ENCODE results near the gene HCK. TPM values are rescaled to one million over a fixed set of nuclear protein-coding genes. Genes with fewer than 3 reads are reported as not detected.

Gene HCK
- total RNA-seq, 1 donor from 2014 or later, result not detected

- H3K36me3 Mint-ChIP-seq (ENCODE audit: insufficient read depth), result peaks cover 54% of the 10 kb centered on the region
- H3K4me1 Mint-ChIP-seq (ENCODE audit: low read depth), result no peaks in the 10 kb centered on the region
- H3K9me3 Mint-ChIP-seq (ENCODE audit: low read depth), result no peaks in the 10 kb centered on the region
- no peak for DNase-seq (ENCODE audit: low spot score, unreplicated experiment)
- no peaks in the 10 kb centered on the region for H3K27me3 Mint-ChIP-seq
- H3K27ac Mint-ChIP-seq, result no peak overlapping the region
- TF ChIP-seq CTCF (IDR thresholded peaks at IDR 0.05; ENCODE audit: unreplicated experiment), result no peak
- no peak overlapping the region for H3K4me3 Mint-ChIP-seq (ENCODE audit: low read depth)
Observed at GRCh38 chr20:32142088-32142487, 90.0 kb downstream of the HCK start.

- Mint-ChIP-seq H3K9me3 (ENCODE audit: low read depth) (no peaks in the 10 kb centered on the region), H3K36me3 (ENCODE audit: insufficient read depth) (peaks cover 57% of the 10 kb centered on the region), H3K4me3 (ENCODE audit: low read depth) (no peak overlapping the region), H3K27me3 (no peaks in the 10 kb centered on the region), H3K4me1 (ENCODE audit: low read depth) (no peaks in the 10 kb centered on the region), H3K27ac (no peak overlapping the region)
- DNase-seq (ENCODE audit: low spot score, unreplicated experiment), result no peak
- no peak for TF ChIP-seq CTCF (IDR thresholded peaks at IDR 0.05; ENCODE audit: unreplicated experiment)
Observed at GRCh38 chr20:32142991-32143390, 90.9 kb downstream of the HCK start.

- peaks cover 59% of the 10 kb centered on the region for H3K36me3 Mint-ChIP-seq (ENCODE audit: insufficient read depth)
- no peak overlapping the region for H3K27ac Mint-ChIP-seq
Observed at GRCh38 chr20:32144898-32145662, 93.0 kb downstream of the HCK start.

GRCh38 chr20:32149566-32150170, 97.6 kb downstream of the HCK start:
- Mint-ChIP-seq H3K9me3 (ENCODE audit: low read depth) (no peaks in the 10 kb centered on the region), H3K36me3 (ENCODE audit: insufficient read depth) (peaks cover 58% of the 10 kb centered on the region), H3K4me1 (ENCODE audit: low read depth) (no peaks in the 10 kb centered on the region), H3K27me3 (no peaks in the 10 kb centered on the region), H3K4me3 (ENCODE audit: low read depth) (no peak overlapping the region), H3K27ac (no peak overlapping the region)
- TF ChIP-seq CTCF (IDR thresholded peaks at IDR 0.05; ENCODE audit: unreplicated experiment), result no peak
- no peak for DNase-seq (ENCODE audit: low spot score, unreplicated experiment)

More at GRCh38 chr20:32144898-32145662, 93.0 kb downstream of the HCK start:
- Mint-ChIP-seq H3K9me3 (ENCODE audit: low read depth) (no peaks in the 10 kb centered on the region), H3K4me1 (ENCODE audit: low read depth) (no peaks in the 10 kb centered on the region), H3K27me3 (no peaks in the 10 kb centered on the region), H3K4me3 (ENCODE audit: low read depth) (no peak overlapping the region)
- DNase-seq (ENCODE audit: low spot score, unreplicated experiment), result no peak
- no peak for TF ChIP-seq CTCF (IDR thresholded peaks at IDR 0.05; ENCODE audit: unreplicated experiment)

GRCh38 chr20:32150291-32150848, 98.3 kb downstream of the HCK start:
- H3K4me1 Mint-ChIP-seq (ENCODE audit: low read depth), result no peaks in the 10 kb centered on the region
- no peak overlapping the region for H3K4me3 Mint-ChIP-seq (ENCODE audit: low read depth)
- peak overlapping the region; percentile 44 for H3K27ac Mint-ChIP-seq
- H3K9me3 Mint-ChIP-seq (ENCODE audit: low read depth), result no peaks in the 10 kb centered on the region
- DNase-seq (ENCODE audit: low spot score, unreplicated experiment), result no peak
- no peak for TF ChIP-seq CTCF (IDR thresholded peaks at IDR 0.05; ENCODE audit: unreplicated experiment)
- H3K27me3 Mint-ChIP-seq, result no peaks in the 10 kb centered on the region
- peaks cover 55% of the 10 kb centered on the region for H3K36me3 Mint-ChIP-seq (ENCODE audit: insufficient read depth)

Other genes starting within 250 kb of the HCK start
- 0.38 and 0.42 TPM in 2 replicates for gene MYLK2, start 232.9 kb upstream of the HCK start, total RNA-seq
- gene FOXS1, start 206.6 kb upstream of the HCK start, total RNA-seq, result not detected in 2 replicates
- 13.2 and 14.9 TPM in 2 replicates for gene DUSP15, start 181.7 kb upstream of the HCK start, total RNA-seq
- gene TTLL9, start 181.6 kb upstream of the HCK start, total RNA-seq, result 2.4 TPM in 2 replicates
- 23.6 and 23.8 TPM in 2 replicates for gene PDRG1, start 100.2 kb upstream of the HCK start, total RNA-seq
- gene XKR7, start 84.1 kb upstream of the HCK start, total RNA-seq, result 2.4 and 2.7 TPM in 2 replicates
- gene CCM2L, start 41.8 kb upstream of the HCK start, total RNA-seq, result 1.3 and 1.5 TPM in 2 replicates
- 88.7 and 92.9 TPM in 2 replicates for gene TM9SF4, start 57.5 kb downstream of the HCK start, total RNA-seq
- 57.1 and 59.3 TPM in 2 replicates for gene PLAGL2, start 155.5 kb downstream of the HCK start, total RNA-seq
- gene POFUT1, start 155.6 kb downstream of the HCK start, total RNA-seq, result 48.7 and 49.8 TPM in 2 replicates
- 60.2 and 61.6 TPM in 2 replicates for gene KIF3B, start 225.4 kb downstream of the HCK start, total RNA-seq